Vagina (tissue), 2 donors: ENCODE measurements around the gene PDE4A. TPM values are rescaled to one million over a fixed set of nuclear protein-coding genes. Genes with fewer than 3 reads are reported as not detected.

ENCODE experiments used
- DNase-seq, 2 donors: peaks; one replicate each; pipeline ENCODE4 v3.0.0-alpha.2; 2017; ENCODE audit errors: extremely low spot score in 2 of 2
- H3K27ac ChIP-seq: fragments of 200-600 bp; sonication (generic); one replicate; pipeline ENCODE4 v1.5.1; 2019
- H3K27me3 ChIP-seq: fragments of 200-600 bp; sonication (generic); one replicate; pipeline ENCODE4 v1.5.1; 2019
- H3K36me3 ChIP-seq, 2 donors: fragments of 200-600 bp; sonication (generic); one replicate each; pipeline ENCODE4 v1.5.1; 2017 to 2019
- H3K4me1 ChIP-seq: fragments of 200-600 bp; sonication (generic); one replicate; pipeline ENCODE4 v1.5.1; 2019
- H3K4me3 ChIP-seq, 2 donors: fragments of 200-600 bp; sonication (generic); 1 replicate in 1 of 2; 2 replicates in 1 of 2; pipeline ENCODE4 v1.5.1; 2016 to 2019
- H3K9me3 ChIP-seq: fragments of 200-600 bp; sonication (generic); one replicate; pipeline ENCODE4 v1.5.1; 2019
- CTCF ChIP-seq, 3 experiments: fragments of 450-650 bp in 2 of 3; fragments of 200-600 bp in 1 of 3; sonication (generic) in 1 of 3; IDR thresholded peaks; one replicate each; pipeline ENCODE4 v1.5.1; 2017 to 2019; ENCODE audit warnings: antibody characterized with exemption in 3 of 3, mild to moderate bottlenecking in 2 of 3, moderate library complexity in 2 of 3
- POLR2A ChIP-seq, 2 donors: fragments of 450-650 bp; IDR thresholded peaks; one replicate each; pipeline ENCODE4 v1.6.1; 2017; ENCODE audit warnings: antibody characterized with exemption in 2 of 2, mild to moderate bottlenecking in 2 of 2, moderate library complexity in 2 of 2
- POLR2AphosphoS5 ChIP-seq, 2 donors: sonication (generic); formaldehyde crosslinking; IDR thresholded peaks; one replicate each; pipeline ENCODE4 v1.9.0; 2017; ENCODE audit warnings: antibody characterized with exemption in 2 of 2, mild to moderate bottlenecking in 2 of 2, low read depth in 1 of 2; ENCODE audit not compliant: insufficient read depth in 1 of 2
- intact Hi-C: fragments of 100-400 bp; cut with DNase I; formaldehyde crosslinking; loops from one replicate; pipeline ENCODE4 v1.15.1; 2023
- total RNA-seq: library from RNA; depleted of rRNA; stranded (reverse); fragments of >200 nt; gene quantifications from one replicate; pipeline ENCODE4 v1.2.3, GENCODE V29; 2016

The PDE4A gene
- total RNA-seq, 1 donor from 2014 or later: 16.7 TPM

GRCh38 chr19:10424011-10424637, 3.8 kb downstream of the PDE4A start:
- intact Hi-C loops: no loop called here
- Histone ChIP-seq H3K27ac (no peak overlapping the region), H3K9me3 (no peaks in the 10 kb centered on the region), H3K27me3 (peaks cover 15% of the 10 kb centered on the region), H3K4me1 (peaks cover 33% of the 10 kb centered on the region), H3K36me3 (no peaks in the 10 kb centered on the region), H3K4me3 (peak overlapping the region; percentile 5 to 36)
- TF ChIP-seq POLR2AphosphoS5 (IDR thresholded peaks at IDR 0.05; ENCODE audit: insufficient read depth in 1 of 2, low read depth in 1 of 2): peak in 1 of 2 donors; percentile 36
- peak; percentile 13 to 70 (median 70) for TF ChIP-seq CTCF (IDR thresholded peaks at IDR 0.05)
- no peak for TF ChIP-seq POLR2A (IDR thresholded peaks at IDR 0.05)
- no peak for DNase-seq

GRCh38 chr19:10427169-10427568, 6.8 kb downstream of the PDE4A start:
- TF ChIP-seq POLR2A (IDR thresholded peaks at IDR 0.05): no peak
- no peak for TF ChIP-seq CTCF (IDR thresholded peaks at IDR 0.05)
- TF ChIP-seq POLR2AphosphoS5 (IDR thresholded peaks at IDR 0.05; ENCODE audit: insufficient read depth in 1 of 2, low read depth in 1 of 2): no peak
- H3K27me3 ChIP-seq: no peaks in the 10 kb centered on the region
- no peaks in the 10 kb centered on the region for H3K36me3 ChIP-seq
- no peak overlapping the region for H3K4me3 ChIP-seq
- H3K9me3 ChIP-seq: no peaks in the 10 kb centered on the region
- intact Hi-C loops: no loop called here
- no peak overlapping the region for H3K27ac ChIP-seq
- peaks cover 20% of the 10 kb centered on the region for H3K4me1 ChIP-seq
- DNase-seq: no peak

- intact Hi-C loops: no loop called here
- no peak for DNase-seq
- Histone ChIP-seq H3K4me3 (no peak overlapping the region), H3K27me3 (no peaks in the 10 kb centered on the region), H3K36me3 (no peaks in the 10 kb centered on the region), H3K9me3 (no peaks in the 10 kb centered on the region), H3K27ac (no peak overlapping the region), H3K4me1 (peaks cover 36% of the 10 kb centered on the region)
- TF ChIP-seq POLR2A (IDR thresholded peaks at IDR 0.05): no peak
- no peak for TF ChIP-seq CTCF (IDR thresholded peaks at IDR 0.05)
- TF ChIP-seq POLR2AphosphoS5 (IDR thresholded peaks at IDR 0.05; ENCODE audit: insufficient read depth in 1 of 2, low read depth in 1 of 2): no peak
These were observed 8.7 kb downstream of the PDE4A start for GRCh38 chr19:10428996-10429381.

GRCh38 chr19:10430505-10431253, 10.3 kb downstream of the PDE4A start:
- DNase-seq: no peak
- peak overlapping the region; percentile 61 to 66 for H3K4me3 ChIP-seq
- no peaks in the 10 kb centered on the region for H3K36me3 ChIP-seq
- peaks cover 27% of the 10 kb centered on the region for H3K4me1 ChIP-seq
- no peaks in the 10 kb centered on the region for H3K9me3 ChIP-seq
- no peaks in the 10 kb centered on the region for H3K27me3 ChIP-seq
- intact Hi-C loops: no loop called here
- TF ChIP-seq POLR2AphosphoS5 (IDR thresholded peaks at IDR 0.05; ENCODE audit: insufficient read depth in 1 of 2, low read depth in 1 of 2) (peak in 1 of 2 donors; percentile 5), CTCF (IDR thresholded peaks at IDR 0.05) (no peak), POLR2A (IDR thresholded peaks at IDR 0.05) (no peak)
- peak overlapping the region; percentile 76 for H3K27ac ChIP-seq
